T-helper 1 cell treated with Interleukin-12 subunit alpha and Interleukin-12 subunit beta and Interleukin-4 antibody, amounts not matched to agents 30 μg/mL and 1 μg/mL, for 36 hours (primary cell): ENCODE results near the gene CDC37.
"Not testable (repeated sequence)": the region's sequence is repeated elsewhere in the genome, so short reads cannot be mapped to it uniquely, and the experiment has no call there.

Experiments
- H3K27ac Mint-ChIP-seq: one replicate; pipeline ENCODE4 v1.8.0; 2021; ENCODE audit warnings: mild to moderate bottlenecking, mixed read lengths
- H3K27me3 Mint-ChIP-seq: one replicate; pipeline ENCODE4 v1.8.0; 2021; ENCODE audit warnings: low read depth, mixed read lengths
- H3K36me3 Mint-ChIP-seq: one replicate; pipeline ENCODE4 v1.8.0; 2021; ENCODE audit warnings: low read depth, mixed read lengths
- H3K4me1 Mint-ChIP-seq: one replicate; pipeline ENCODE4 v1.8.0; 2021; ENCODE audit warnings: low read depth, mixed read lengths
- H3K4me3 Mint-ChIP-seq: one replicate; pipeline ENCODE4 v1.8.0; 2021; ENCODE audit warnings: mild to moderate bottlenecking, moderate library complexity, mixed read lengths
- H3K9me3 Mint-ChIP-seq: one replicate; pipeline ENCODE4 v1.8.0; 2021; ENCODE audit warnings: mixed read lengths

CDC37 gene

DNA sequence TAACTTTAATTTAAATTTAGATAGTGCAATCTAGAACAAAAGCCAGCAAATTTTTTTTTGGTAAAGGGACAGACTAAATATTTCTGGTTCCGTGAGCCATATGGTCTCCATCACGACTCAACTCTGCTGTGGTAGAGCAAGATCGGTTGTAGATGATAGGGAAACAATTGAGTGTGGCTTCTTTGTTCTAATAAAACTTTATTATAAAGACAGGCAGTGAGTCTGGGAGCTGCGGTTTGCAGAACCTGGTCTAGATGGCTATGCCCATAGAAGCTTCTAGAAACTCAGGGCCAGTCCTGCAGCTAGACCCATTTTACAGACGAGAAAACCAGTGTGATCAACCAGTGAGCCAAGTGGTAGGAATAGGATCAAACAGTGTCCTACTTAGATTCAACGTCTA is 11.2 kb downstream of the CDC37 start:
- H3K4me3 Mint-ChIP-seq, result no peak overlapping the region
- no peaks in the 10 kb centered on the region for H3K9me3 Mint-ChIP-seq
- H3K36me3 Mint-ChIP-seq, result peaks cover 28% of the 10 kb centered on the region
- no peaks in the 10 kb centered on the region for H3K27me3 Mint-ChIP-seq
- no peak overlapping the region for H3K27ac Mint-ChIP-seq
- H3K4me1 Mint-ChIP-seq, result peaks cover 13% of the 10 kb centered on the region

DNA sequence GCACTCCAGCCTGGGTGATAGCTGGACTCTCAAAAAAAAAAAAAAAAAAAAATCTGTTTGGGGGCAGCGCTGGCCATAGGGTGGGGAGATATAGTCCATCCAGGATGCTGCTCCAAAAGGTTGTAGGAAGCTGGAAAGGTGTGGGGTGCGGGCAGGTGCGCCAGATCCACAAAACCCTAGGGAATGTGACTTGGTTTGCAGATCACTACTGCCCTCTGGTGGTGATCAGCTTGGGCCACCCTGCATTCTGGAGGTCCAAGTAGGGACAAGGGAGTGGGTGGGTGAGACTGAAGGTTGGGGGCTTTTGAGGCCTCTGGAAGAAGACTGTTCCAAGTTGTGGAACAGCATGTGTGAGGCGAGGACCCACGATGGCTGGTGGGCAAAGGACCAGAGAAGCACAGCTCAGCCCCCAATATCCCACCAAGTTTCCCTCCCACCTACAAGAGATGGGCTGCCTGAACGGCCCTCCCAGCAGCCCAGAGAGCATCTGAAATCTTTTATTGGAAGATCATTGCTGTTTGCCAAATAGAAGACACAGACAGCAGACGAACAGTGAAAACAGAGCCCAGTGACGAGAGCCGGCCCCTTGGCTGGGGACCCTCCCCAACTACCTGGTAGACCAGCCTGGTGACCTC is 12.6 kb downstream of the CDC37 start:
- peaks cover 13% of the 10 kb centered on the region for H3K4me1 Mint-ChIP-seq
- no peaks in the 10 kb centered on the region for H3K9me3 Mint-ChIP-seq
- H3K36me3 Mint-ChIP-seq, result peaks cover 22% of the 10 kb centered on the region
- no peak overlapping the region for H3K27ac Mint-ChIP-seq
- no peak overlapping the region for H3K4me3 Mint-ChIP-seq
- H3K27me3 Mint-ChIP-seq, result no peaks in the 10 kb centered on the region

DNA sequence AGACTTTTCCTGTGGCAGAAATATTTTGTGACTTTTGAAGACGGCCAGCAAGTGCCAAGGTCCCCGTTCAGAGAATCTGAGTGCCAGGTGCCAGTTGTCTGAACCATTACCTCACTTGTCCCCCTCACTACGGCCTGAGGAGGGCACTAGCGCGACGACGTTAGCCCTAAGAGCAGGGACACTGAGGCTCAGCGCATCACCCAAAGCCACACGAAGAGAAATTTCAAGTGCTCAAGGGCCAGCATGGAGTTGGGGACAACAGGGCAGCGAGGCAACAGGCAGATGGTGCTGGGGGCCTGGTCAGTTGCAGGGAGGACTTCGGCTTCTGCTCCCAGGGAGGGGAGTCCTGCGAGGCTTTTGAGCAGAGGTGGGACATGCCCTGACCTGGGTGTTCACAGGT is 13.5 kb downstream of the CDC37 start:
- H3K27ac Mint-ChIP-seq, result no peak overlapping the region
- H3K4me1 Mint-ChIP-seq, result peaks cover 13% of the 10 kb centered on the region
- H3K36me3 Mint-ChIP-seq, result peaks cover 16% of the 10 kb centered on the region
- H3K4me3 Mint-ChIP-seq, result no peak overlapping the region
- H3K9me3 Mint-ChIP-seq, result no peaks in the 10 kb centered on the region
- H3K27me3 Mint-ChIP-seq, result no peaks in the 10 kb centered on the region

DNA sequence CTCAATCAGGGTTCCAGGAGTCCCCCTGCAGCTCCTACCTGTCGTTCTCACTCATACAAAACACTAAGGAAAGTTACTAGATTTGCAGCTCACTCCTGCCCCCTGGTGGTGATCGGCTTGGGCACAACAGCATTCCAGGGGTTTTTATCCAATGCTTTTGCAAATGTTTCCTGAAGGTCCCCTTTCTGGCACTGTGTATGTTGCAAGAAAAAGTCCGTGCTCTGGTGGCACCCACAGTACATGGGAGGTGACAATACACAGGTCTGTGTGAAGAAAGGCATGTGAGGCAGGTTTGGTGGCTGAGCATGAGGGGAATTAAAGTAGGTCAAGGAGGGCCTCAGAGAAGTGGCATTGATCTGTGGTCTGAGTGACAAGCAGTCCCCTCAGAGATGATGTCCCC is 14.4 kb downstream of the CDC37 start:
- H3K36me3 Mint-ChIP-seq, result peaks cover 15% of the 10 kb centered on the region
- H3K27ac Mint-ChIP-seq, result no peak overlapping the region
- H3K9me3 Mint-ChIP-seq, result no peaks in the 10 kb centered on the region
- no peaks in the 10 kb centered on the region for H3K27me3 Mint-ChIP-seq
- H3K4me3 Mint-ChIP-seq, result no peak overlapping the region
- peaks cover 13% of the 10 kb centered on the region for H3K4me1 Mint-ChIP-seq

DNA sequence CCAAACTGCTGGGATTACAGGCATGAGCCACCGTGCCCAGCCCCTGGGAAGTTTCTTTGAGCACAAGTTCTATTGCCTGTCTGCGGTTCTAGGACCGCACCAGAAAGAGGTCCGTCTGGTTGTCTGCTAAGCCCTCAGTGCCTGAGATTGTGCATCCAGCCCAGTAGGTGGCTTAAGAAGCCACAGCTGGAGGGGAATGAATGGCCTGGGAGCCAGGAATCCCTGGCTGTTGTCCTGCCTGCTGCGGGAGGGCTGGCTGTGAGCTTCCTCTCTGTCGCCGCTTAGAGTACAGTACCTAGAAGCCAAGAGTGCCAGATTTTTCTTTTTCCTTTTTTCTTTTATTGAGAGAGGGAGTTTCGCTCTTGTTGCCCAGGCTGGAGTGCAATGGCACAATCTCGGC is 18.8 kb downstream of the CDC37 start:
- no peaks in the 10 kb centered on the region for H3K27me3 Mint-ChIP-seq
- no peak overlapping the region for H3K4me3 Mint-ChIP-seq
- no peaks in the 10 kb centered on the region for H3K9me3 Mint-ChIP-seq
- H3K36me3 Mint-ChIP-seq, result peaks cover 9% of the 10 kb centered on the region
- no peak overlapping the region for H3K27ac Mint-ChIP-seq
- H3K4me1 Mint-ChIP-seq, result peaks cover 16% of the 10 kb centered on the region

DNA sequence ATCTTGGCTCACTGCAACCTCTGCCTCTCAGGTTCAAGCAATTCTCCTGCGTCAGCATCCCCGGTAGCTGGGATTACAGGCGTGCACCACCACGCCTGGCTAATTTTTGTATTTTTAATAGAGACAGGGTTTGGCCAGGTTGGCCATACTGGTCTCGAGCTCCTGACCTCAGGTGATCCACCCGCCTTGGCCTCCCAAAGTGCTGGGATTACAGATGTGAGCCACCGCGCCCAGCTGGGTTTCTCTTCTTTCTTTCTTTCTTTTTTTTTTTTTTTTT is 20.2 kb downstream of the CDC37 start:
- H3K27me3 Mint-ChIP-seq, H3K9me3 Mint-ChIP-seq, H3K4me3 Mint-ChIP-seq, H3K27ac Mint-ChIP-seq: not testable (repeated sequence)
- peaks cover 17% of the 10 kb centered on the region for H3K4me1 Mint-ChIP-seq
- H3K36me3 Mint-ChIP-seq, result peaks cover 14% of the 10 kb centered on the region

DNA sequence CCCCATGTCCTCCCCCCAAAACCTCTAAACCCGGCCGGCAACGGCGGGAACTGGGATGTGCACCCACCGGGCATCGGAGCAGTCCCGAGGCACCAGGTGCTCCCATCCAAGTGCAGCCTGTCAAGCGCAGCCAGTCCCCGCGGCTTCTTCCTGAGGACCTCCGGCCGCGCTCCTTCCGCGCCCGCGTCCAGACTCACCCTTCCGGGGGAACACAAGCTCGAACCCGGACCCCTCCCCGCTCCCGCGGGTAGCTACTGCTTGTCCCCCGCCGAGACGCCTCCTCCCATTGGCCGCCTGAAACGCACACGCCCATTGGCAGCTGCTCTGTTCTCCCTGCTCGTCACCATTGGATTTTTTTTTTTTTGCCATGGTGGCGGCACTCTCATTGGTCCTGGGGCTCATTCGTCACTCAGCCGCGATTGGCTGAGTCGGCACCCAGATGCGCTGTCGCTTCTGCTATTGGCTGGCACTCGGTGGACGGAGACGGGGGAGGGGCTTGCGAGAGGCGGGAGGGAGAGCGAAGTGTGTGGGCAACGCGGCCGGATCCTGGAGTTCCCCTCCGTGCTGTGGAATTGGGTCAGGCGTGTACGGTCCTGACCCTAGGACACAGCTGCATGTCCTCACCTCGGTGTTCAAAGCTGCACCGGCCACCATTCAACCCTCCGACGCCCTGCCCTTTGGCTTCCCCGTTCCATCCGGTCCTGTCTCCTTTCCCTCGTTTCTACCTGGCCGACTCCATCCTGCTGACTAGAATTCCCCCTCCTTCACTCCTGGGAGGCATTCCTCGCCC is 22.8 kb downstream of the CDC37 start, which contains the start of gene TYK2:
Gene TYK2 (minus strand): TSS at position 260 of the 790 bp plus-strand sequence. CDS start 2,166 bp downstream, outside the sequence.
- Mint-ChIP-seq H3K36me3 (peaks cover 21% of the 10 kb centered on the region), H3K4me1 (peaks cover 18% of the 10 kb centered on the region), H3K9me3 (no peaks in the 10 kb centered on the region), H3K27ac (peak within 1 kb of the TSS; percentile 95), H3K4me3 (peak within 1 kb of the TSS; percentile 89), H3K27me3 (no peaks in the 10 kb centered on the region)

DNA sequence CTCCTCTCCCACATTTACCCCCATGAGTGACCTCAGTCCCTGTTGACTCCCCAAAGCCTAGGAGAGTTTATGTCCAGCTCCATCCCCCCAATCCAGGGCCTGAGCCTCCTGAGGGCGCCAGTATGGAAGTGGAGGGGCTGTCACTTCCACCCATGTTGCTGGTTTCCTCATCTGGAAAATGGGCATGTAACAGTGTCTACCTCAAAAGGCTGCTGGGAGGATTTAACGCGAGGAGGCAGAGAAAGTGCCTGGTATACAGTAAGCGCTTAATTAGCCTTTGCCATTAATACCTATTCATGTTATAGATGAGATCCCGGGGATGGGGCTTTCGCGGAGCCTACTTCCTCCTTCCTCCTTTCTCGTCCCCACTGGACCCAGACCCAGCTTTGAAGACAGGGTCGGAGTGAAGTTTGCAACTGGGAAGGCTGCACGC is 23.4 kb downstream of the CDC37 start:
- H3K36me3 Mint-ChIP-seq, result peaks cover 23% of the 10 kb centered on the region
- no peaks in the 10 kb centered on the region for H3K27me3 Mint-ChIP-seq
- H3K4me3 Mint-ChIP-seq, result peak overlapping the region; percentile 89
- H3K4me1 Mint-ChIP-seq, result peaks cover 19% of the 10 kb centered on the region
- no peaks in the 10 kb centered on the region for H3K9me3 Mint-ChIP-seq
- peak overlapping the region; percentile 95 for H3K27ac Mint-ChIP-seq

DNA sequence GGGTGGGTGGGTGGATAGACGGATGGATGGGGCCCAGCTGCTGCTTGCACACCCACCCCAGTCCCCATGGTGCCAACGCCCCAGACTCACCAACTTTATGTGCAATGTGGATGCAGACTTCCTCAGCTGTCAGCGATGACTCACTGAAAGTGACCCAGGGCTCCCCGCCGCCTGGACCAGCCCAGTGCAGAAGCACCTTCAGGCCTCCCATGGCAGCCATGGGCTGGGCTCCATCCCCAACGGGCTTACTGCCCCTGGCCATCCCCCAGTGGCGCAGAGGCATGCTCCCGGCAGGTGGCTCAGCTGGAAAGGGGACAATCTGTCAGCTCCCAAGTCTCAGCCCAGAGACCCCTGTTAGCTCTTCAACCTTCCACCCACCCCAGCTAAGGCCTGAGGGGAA is 25.2 kb downstream of the CDC37 start:
- Mint-ChIP-seq H3K4me1 (peaks cover 20% of the 10 kb centered on the region), H3K36me3 (peaks cover 28% of the 10 kb centered on the region), H3K27me3 (no peaks in the 10 kb centered on the region), H3K9me3 (no peaks in the 10 kb centered on the region), H3K27ac (no peak overlapping the region), H3K4me3 (no peak overlapping the region)

DNA sequence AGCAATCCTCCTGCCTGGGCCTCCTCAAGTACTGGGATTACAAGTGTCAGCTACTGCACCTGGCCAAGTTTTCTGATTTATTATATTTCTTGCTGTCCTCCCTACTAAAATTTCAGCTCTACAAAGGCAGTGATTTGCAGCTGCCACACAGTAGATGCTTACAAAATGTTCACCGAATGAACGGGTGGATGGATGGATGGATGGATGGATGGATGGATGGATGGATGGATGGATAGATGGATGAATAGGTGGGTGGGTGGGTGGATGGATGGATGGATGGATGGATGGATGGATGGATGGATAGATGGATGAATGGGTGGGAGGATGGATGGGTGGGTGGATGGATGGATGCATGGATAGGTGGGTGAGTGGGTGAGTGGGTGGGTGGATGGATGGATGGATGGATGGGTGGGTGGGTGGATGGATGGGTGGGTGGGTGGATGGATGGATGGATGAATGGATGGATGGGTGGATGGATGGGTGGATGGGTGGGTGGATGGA is 26.2 kb downstream of the CDC37 start:
- not testable (repeated sequence) for H3K4me3 Mint-ChIP-seq, H3K27ac Mint-ChIP-seq, H3K27me3 Mint-ChIP-seq, H3K9me3 Mint-ChIP-seq
- H3K36me3 Mint-ChIP-seq, result peaks cover 31% of the 10 kb centered on the region
- peaks cover 20% of the 10 kb centered on the region for H3K4me1 Mint-ChIP-seq

DNA sequence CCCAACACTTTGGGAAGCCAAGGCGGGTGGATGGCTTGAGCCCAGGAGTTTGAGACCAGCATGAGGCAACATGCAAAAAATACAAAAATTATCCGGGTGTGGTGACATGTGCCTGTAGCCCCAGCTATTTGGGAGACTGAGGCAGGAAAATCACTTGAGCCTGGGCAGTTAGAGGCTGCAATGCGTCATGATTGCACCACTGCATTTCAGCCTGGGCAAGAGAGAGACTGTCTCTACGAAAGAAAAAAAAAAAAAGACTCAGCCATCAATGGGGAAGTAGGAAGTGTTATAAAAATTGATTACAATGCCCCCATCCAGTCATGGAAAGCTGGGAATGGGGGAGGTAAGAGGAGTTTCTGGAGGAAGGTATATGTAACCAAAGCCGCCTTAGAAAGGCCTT is 28.4 kb downstream of the CDC37 start:
- no peak overlapping the region for H3K27ac Mint-ChIP-seq
- peaks cover 14% of the 10 kb centered on the region for H3K4me1 Mint-ChIP-seq
- H3K4me3 Mint-ChIP-seq, result no peak overlapping the region
- no peaks in the 10 kb centered on the region for H3K9me3 Mint-ChIP-seq
- peaks cover 28% of the 10 kb centered on the region for H3K36me3 Mint-ChIP-seq
- no peaks in the 10 kb centered on the region for H3K27me3 Mint-ChIP-seq

DNA sequence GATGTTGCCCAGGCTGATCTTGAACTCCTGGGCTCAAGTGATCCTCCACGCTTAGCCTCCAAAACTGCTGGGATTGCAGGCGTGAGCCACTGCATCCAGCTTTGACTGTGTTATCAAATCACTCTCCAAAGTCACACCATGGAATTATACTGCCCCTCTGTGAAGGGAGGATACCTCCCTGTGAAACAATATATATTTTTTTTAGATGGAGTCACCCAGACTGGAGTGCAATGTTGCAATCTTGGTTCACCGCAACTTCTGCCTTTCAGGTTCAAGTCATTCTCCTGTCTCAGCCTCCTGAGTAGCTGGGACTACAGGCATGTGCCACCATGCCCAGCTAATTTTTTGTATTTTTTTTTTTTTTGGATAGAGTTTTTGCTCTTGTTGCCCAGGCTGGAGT is 30.7 kb downstream of the CDC37 start:
- H3K9me3 Mint-ChIP-seq, result no peaks in the 10 kb centered on the region
- peaks cover 3% of the 10 kb centered on the region for H3K4me1 Mint-ChIP-seq
- no peaks in the 10 kb centered on the region for H3K27me3 Mint-ChIP-seq
- peaks cover 23% of the 10 kb centered on the region for H3K36me3 Mint-ChIP-seq
- no peak overlapping the region for H3K4me3 Mint-ChIP-seq
- H3K27ac Mint-ChIP-seq, result no peak overlapping the region

DNA sequence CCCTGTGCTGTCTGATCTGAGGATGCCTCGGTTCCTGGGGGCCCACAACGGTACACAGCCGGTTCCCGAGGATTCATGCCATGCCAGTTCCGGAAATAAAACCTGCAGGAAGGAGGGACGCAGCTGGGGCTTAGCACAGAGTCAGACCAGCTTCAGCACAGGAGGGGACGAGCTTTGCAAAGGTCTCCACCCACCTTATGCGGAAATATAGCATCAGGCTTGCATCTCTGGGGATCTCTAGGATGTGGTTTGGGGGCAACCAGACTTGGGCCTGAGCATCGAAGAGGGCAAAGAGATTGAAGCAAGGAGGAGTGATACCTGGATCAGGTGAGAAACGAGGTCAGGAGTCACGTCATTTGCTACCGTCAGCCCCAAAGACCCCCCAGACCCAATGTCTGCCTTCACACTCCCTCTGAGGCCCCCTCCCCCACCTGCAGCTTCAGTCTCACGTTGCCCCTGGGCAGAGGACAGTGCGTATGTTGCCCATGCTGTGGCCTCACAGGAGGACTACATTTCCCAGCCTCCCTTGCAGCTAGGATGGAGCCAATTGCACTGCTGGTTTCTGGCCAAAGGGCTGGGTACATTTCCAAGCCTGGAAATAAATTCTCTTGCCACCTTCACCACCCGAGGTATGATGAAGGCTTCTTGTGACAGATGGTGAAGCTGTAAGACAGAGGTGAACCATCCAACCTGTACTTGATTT is 35.1 kb downstream of the CDC37 start:
- no peaks in the 10 kb centered on the region for H3K4me1 Mint-ChIP-seq
- no peaks in the 10 kb centered on the region for H3K27me3 Mint-ChIP-seq
- peaks cover 20% of the 10 kb centered on the region for H3K36me3 Mint-ChIP-seq
- H3K9me3 Mint-ChIP-seq, result no peaks in the 10 kb centered on the region
- no peak overlapping the region for H3K27ac Mint-ChIP-seq
- no peak overlapping the region for H3K4me3 Mint-ChIP-seq

DNA sequence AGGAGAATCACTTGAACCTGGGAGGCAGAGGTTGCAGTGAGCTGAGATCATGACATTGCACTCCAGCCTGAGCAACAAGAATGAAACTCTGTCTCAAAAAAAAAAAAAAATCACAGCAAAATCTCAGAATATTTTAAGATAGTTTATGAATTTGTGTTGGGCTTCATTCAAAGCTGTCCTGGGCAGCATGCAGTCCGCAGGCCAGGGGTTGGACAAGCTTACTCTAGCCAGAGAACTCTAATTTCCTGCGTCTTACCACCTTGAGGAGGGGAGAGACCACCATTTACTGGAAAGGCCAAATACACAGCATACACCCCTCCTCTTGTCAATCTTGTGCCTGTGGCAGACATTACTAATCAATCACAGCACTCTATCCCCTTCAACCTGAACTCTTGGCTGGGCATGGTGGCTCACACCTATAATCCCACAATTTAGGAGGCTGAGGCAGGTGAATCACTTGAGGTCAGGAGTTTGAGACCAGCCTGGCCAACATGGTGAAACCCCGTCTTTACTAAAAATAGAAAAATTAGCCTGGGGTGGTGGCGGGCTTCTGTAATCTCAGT is 36.3 kb downstream of the CDC37 start:
- not testable (repeated sequence) for H3K4me1 Mint-ChIP-seq, H3K27ac Mint-ChIP-seq, H3K9me3 Mint-ChIP-seq, H3K27me3 Mint-ChIP-seq, H3K4me3 Mint-ChIP-seq
- H3K36me3 Mint-ChIP-seq, result peaks cover 19% of the 10 kb centered on the region
